Liver (tissue), 3 donors: Measurements from ENCODE around the gene KIZ.

ENCODE experiments used
- CTCF ChIP-seq: fragments of 150-350 bp; IDR thresholded peaks from 2 replicates; pipeline ENCODE4 v1.5.1; 2017; ENCODE audit warnings: improper control_type of control experiment, low read depth, low read length; ENCODE audit not compliant: missing input control
- EGR1 ChIP-seq, 2 donors: IDR thresholded peaks; 2 replicates each; pipeline ENCODE4 v1.6.1; 2016 to 2018; ENCODE audit warnings: antibody characterized with exemption in 2 of 2, low read depth in 2 of 2
- HNF4G ChIP-seq: IDR thresholded peaks from 2 replicates; pipeline ENCODE4 v1.6.1; 2016; ENCODE audit warnings: antibody characterized with exemption
- NR2F2 ChIP-seq: IDR thresholded peaks from 2 replicates; pipeline ENCODE4 v1.6.1; 2016; ENCODE audit warnings: antibody characterized with exemption
- RAD21 ChIP-seq, 2 donors: IDR thresholded peaks; 2 replicates each; pipeline ENCODE4 v1.6.1; 2016; ENCODE audit warnings: antibody characterized with exemption in 2 of 2, mild to moderate bottlenecking in 2 of 2
- REST ChIP-seq: IDR thresholded peaks from 2 replicates; pipeline ENCODE4 v1.6.1; 2016; ENCODE audit warnings: antibody characterized with exemption, mild to moderate bottlenecking
- TAF1 ChIP-seq: conservative IDR thresholded peaks from 2 replicates; pipeline ENCODE4 v1.6.1; 2016; ENCODE audit warnings: antibody characterized with exemption, mild to moderate bottlenecking
- donor health status: healthy.
- donor health status: healthy.

- TF ChIP-seq CTCF (no peak), TAF1 (no peak), RAD21 (IDR thresholded peaks at IDR 0.05) (no peak), REST (no peak), HNF4G (no peak), EGR1 (IDR thresholded peaks at IDR 0.05; ENCODE audit: low read depth in 2 of 2) (no peak), NR2F2 (no peak)
Measured at GRCh38 chr20:21143194-21143890, 17.5 kb downstream of the KIZ start.
